ENCODE measurements around the gene SMARCD2. TPM values are rescaled to one million over a fixed set of nuclear protein-coding genes. Genes with fewer than 3 reads are reported as not detected.

Gene SMARCD2
- total RNA-seq, 3 donors from 2014 or later = 142 to 210 (median 192) TPM

DNA sequence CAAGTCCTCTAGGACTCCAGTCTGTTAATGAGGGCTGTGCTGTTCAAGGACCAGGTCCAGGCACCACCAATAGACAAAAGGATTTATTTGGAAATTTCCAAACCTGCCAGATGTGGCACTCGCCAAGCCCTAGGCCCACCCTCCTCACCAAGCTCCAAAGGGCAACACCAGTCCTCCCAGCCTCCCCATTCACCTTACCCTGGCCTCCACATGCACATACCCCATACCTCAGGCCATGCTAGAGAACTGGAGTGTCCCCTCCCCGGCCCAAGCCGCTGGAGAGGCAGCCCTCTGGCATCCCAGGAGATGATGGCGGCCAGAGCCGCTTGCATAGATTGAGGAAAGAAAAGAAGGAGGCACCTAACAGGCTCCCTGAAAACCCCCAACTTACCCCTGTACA, 10.5 kb downstream of the SMARCD2 start:
- Histone ChIP-seq H3K9me3 (no peaks in the 10 kb centered on the region), H3K27ac (no peak overlapping the region), H3K4me3 (no peak overlapping the region), H3K27me3 (no peaks in the 10 kb centered on the region), H3K36me3 (no peaks in the 10 kb centered on the region), H3K4me1 (peaks cover 4 to 20% of the 10 kb centered on the region in 2 donors)
- TF ChIP-seq POLR2A (IDR thresholded peaks at IDR 0.05) = no peak
- TF ChIP-seq POLR2AphosphoS5 (IDR thresholded peaks at IDR 0.05) = no peak
- TF ChIP-seq, protein P1, sequence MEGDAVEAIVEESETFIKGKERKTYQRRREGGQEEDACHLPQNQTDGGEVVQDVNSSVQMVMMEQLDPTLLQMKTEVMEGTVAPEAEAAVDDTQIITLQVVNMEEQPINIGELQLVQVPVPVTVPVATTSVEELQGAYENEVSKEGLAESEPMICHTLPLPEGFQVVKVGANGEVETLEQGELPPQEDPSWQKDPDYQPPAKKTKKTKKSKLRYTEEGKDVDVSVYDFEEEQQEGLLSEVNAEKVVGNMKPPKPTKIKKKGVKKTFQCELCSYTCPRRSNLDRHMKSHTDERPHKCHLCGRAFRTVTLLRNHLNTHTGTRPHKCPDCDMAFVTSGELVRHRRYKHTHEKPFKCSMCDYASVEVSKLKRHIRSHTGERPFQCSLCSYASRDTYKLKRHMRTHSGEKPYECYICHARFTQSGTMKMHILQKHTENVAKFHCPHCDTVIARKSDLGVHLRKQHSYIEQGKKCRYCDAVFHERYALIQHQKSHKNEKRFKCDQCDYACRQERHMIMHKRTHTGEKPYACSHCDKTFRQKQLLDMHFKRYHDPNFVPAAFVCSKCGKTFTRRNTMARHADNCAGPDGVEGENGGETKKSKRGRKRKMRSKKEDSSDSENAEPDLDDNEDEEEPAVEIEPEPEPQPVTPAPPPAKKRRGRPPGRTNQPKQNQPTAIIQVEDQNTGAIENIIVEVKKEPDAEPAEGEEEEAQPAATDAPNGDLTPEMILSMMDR (IDR thresholded peaks at IDR 0.05) = no peak
- no peak for DNase-seq (ENCODE audit: low spot score in 2 of 2)
- intact Hi-C loops (cut with DNase I; ENCODE audit: low total_unique reads) = no loop called here

DNA sequence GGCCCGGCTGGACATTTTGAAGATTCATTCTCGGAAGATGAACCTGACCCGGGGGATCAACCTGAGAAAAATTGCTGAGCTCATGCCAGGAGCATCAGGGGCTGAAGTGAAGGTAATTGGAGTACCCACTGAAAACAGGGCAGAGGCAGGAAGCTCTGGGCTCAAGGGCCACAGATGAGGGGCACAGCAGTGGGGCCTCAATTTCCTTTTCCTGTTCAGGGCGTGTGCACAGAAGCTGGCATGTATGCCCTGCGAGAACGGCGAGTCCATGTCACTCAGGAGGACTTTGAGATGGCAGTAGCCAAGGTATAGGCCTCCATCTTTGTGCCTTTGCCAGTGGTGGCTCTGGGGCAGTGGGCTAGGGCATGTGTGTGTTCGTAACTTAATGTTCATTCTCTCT, 11.0 kb downstream of the SMARCD2 start:
- Histone ChIP-seq H3K4me3 (no peak overlapping the region), H3K36me3 (no peaks in the 10 kb centered on the region), H3K27ac (no peak overlapping the region), H3K4me1 (peaks cover 4 to 15% of the 10 kb centered on the region in 2 donors), H3K27me3 (no peaks in the 10 kb centered on the region), H3K9me3 (no peaks in the 10 kb centered on the region)
- no peak for DNase-seq (ENCODE audit: low spot score in 2 of 2)
- intact Hi-C loops (cut with DNase I; ENCODE audit: low total_unique reads) = no loop called here
- TF ChIP-seq POLR2AphosphoS5 (IDR thresholded peaks at IDR 0.05) (no peak), POLR2A (IDR thresholded peaks at IDR 0.05) (no peak)
- TF ChIP-seq, protein P1 (IDR thresholded peaks at IDR 0.05) = no peak

DNA sequence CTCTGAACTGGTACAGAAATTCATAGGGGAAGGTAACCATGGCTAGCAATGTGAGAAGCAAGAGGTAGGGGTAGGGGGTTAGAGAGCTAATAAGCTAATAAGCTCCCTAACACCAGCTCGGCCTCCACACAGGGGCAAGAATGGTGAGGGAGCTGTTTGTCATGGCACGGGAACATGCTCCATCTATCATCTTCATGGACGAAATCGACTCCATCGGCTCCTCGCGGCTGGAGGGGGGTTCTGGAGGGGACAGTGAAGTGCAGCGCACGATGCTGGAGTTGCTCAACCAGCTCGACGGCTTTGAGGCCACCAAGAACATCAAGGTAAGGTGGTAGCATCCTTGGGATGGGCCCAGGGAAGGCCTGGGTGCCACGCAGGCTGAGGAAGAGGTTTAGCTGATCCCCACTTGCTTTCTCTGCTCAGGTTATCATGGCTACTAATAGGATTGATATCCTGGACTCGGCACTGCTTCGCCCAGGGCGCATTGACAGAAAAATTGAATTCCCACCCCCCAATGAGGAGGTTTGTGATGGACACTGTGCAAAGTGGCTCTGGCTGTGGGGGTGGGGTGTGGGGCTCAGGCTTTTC, 11.5 kb downstream of the SMARCD2 start:
- intact Hi-C loops (cut with DNase I; ENCODE audit: low total_unique reads) = no loop called here
- Histone ChIP-seq H3K4me3 (no peak overlapping the region), H3K9me3 (no peaks in the 10 kb centered on the region), H3K27ac (no peak overlapping the region), H3K36me3 (no peaks in the 10 kb centered on the region), H3K27me3 (no peaks in the 10 kb centered on the region), H3K4me1 (peaks cover 4 to 17% of the 10 kb centered on the region in 2 donors)
- TF ChIP-seq POLR2AphosphoS5 (IDR thresholded peaks at IDR 0.05) (no peak), POLR2A (IDR thresholded peaks at IDR 0.05) (no peak)
- TF ChIP-seq, protein P1 (IDR thresholded peaks at IDR 0.05) = no peak
- DNase-seq (ENCODE audit: low spot score in 2 of 2) = no peak

DNA sequence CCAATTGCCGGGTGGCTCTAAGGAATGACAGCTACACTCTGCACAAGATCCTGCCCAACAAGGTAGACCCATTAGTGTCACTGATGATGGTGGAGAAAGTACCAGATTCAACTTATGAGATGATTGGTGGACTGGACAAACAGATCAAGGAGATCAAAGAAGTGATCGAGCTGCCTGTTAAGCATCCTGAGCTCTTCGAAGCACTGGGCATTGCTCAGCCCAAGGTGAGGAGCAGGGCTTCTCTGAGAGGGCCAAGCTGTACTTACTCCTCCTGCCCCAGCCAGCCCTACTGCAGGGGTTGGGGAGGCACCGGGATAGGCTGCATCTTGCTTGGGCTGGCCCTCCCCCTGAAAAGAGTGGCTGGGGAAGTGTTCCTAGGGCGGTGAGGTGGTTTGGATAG, 12.2 kb downstream of the SMARCD2 start:
- Histone ChIP-seq H3K27me3 (no peaks in the 10 kb centered on the region), H3K4me1 (peaks cover 4 to 22% of the 10 kb centered on the region in 2 donors), H3K9me3 (no peaks in the 10 kb centered on the region), H3K36me3 (no peaks in the 10 kb centered on the region), H3K27ac (peak overlapping the region in 1 of 2 donors; percentile 4), H3K4me3 (no peak overlapping the region)
- no peak for DNase-seq (ENCODE audit: low spot score in 2 of 2)
- intact Hi-C loops (cut with DNase I; ENCODE audit: low total_unique reads) = no loop called here
- TF ChIP-seq, protein P1 (IDR thresholded peaks at IDR 0.05) = no peak
- no peak for TF ChIP-seq POLR2AphosphoS5 (IDR thresholded peaks at IDR 0.05)
- no peak for TF ChIP-seq POLR2A (IDR thresholded peaks at IDR 0.05)

DNA sequence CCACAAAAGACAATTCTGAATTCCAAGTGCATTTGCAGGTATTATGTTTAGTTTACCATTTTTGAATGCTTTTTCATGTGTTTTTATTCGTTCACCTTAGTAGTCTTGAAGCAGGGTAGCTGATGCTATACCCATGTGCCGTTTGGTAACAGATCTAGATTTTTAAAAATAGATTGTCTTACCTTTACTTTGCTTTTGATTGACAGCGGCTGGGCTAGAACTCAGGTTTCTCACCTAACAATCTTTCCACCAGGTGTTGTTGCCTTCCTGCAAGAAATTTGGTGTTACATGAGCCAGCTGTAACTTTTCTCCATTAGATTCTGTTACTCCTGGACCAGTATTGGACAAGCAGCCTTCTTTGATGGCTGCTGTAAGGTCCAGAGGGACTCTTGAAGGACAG, 13.5 kb downstream of the SMARCD2 start:
- peaks cover 4 to 22% of the 10 kb centered on the region in 2 donors for H3K4me1 ChIP-seq
- DNase-seq (ENCODE audit: low spot score in 2 of 2) = no peak
- H3K9me3 ChIP-seq = no peaks in the 10 kb centered on the region
- intact Hi-C loops (cut with DNase I; ENCODE audit: low total_unique reads) = no loop called here
- TF ChIP-seq POLR2AphosphoS5 (IDR thresholded peaks at IDR 0.05) = no peak
- TF ChIP-seq, protein P1 (IDR thresholded peaks at IDR 0.05) = no peak
- TF ChIP-seq POLR2A (IDR thresholded peaks at IDR 0.05) = no peak
- H3K27ac ChIP-seq = peak overlapping the region; percentile 7 to 95
- no peaks in the 10 kb centered on the region for H3K27me3 ChIP-seq
- H3K4me3 ChIP-seq = peak overlapping the region in 1 of 3 donors; percentile 96
- H3K36me3 ChIP-seq = no peaks in the 10 kb centered on the region
